Smooth muscle cell (in vitro differentiated cells): Measurements from ENCODE around the gene MRPL21. TPM values are rescaled to one million over a fixed set of nuclear protein-coding genes. Genes with fewer than 3 reads are reported as not detected.

Experiments used
- DNase-seq: peaks from one replicate; lab custom pipeline; 2025; ENCODE audit not compliant: unreplicated experiment; lab: John Stamatoyannopoulos, UW
- H2AFZ ChIP-seq: fragments of 200-600 bp; sonication (generic); 2 replicates; pipeline ENCODE4 v1.6.0; 2016; ENCODE audit warnings: antibody characterized with exemption, low read depth, mild to moderate bottlenecking
- H3F3A ChIP-seq: fragments of 200-600 bp; sonication (generic); 2 replicates; pipeline ENCODE4 v1.6.0; 2017; ENCODE audit warnings: antibody characterized with exemption, low read depth
- H3K27ac ChIP-seq: fragments of 200-600 bp; sonication (generic); 2 replicates; pipeline ENCODE4 v1.5.1; 2016; ENCODE audit warnings: low read depth, mild to moderate bottlenecking
- H3K27me3 ChIP-seq: fragments of 200-600 bp; sonication (generic); 2 replicates; pipeline ENCODE4 v1.6.1; 2016; ENCODE audit warnings: low read depth, mild to moderate bottlenecking
- H3K36me3 ChIP-seq: fragments of 200-600 bp; sonication (generic); 2 replicates; pipeline ENCODE4 v1.5.1; 2016; ENCODE audit warnings: low read depth
- H3K4me1 ChIP-seq: fragments of 200-600 bp; sonication (generic); 2 replicates; pipeline ENCODE4 v1.5.1; 2016; ENCODE audit warnings: low read depth
- H3K4me2 ChIP-seq: fragments of 200-600 bp; sonication (generic); 2 replicates; pipeline ENCODE4 v1.6.0; 2016; ENCODE audit warnings: mild to moderate bottlenecking
- H3K4me3 ChIP-seq: fragments of 200-600 bp; sonication (generic); 2 replicates; pipeline ENCODE4 v1.5.1; 2016; ENCODE audit warnings: mild to moderate bottlenecking
- H3K79me2 ChIP-seq: fragments of 200-600 bp; sonication (generic); 2 replicates; pipeline ENCODE4 v1.6.0; 2016; ENCODE audit warnings: low read depth, mild to moderate bottlenecking
- H3K9ac ChIP-seq: fragments of 200-600 bp; sonication (generic); 2 replicates; pipeline ENCODE4 v1.6.0; 2016; ENCODE audit warnings: low read depth
- H3K9me3 ChIP-seq: fragments of 200-600 bp; sonication (generic); replicated peaks from 2 replicates; pipeline ENCODE4 v1.5.1; 2016; ENCODE audit warnings: low read depth
- H4K20me1 ChIP-seq: fragments of 200-600 bp; sonication (generic); 2 replicates; pipeline ENCODE4 v1.6.0; 2016; ENCODE audit warnings: low read depth
- WGBS: methylation state at CpG from one replicate; pipeline ENCODE4 v1.1.7; 2016; ENCODE audit warnings: low lambda C conversion rate; 5-methylcytosine and 5-hydroxymethylcytosine counted together
- polyA plus RNA-seq: library from polyadenylated mRNA; unstranded; fragments of >200 nt; fragmentation: Nextera tagmentation; extraction: Ambion mirVana; gene quantifications from 2 replicates; pipeline ENCODE4 v1.2.1, GENCODE V29; 2016
- total RNA-seq: library from RNA; depleted of rRNA; stranded (reverse); fragments of >200 nt; gene quantifications from 2 replicates; pipeline ENCODE4 v1.2.3, GENCODE V29; 2014
- TF ChIP-seq, protein P1 (sequence below): fragments of 200-600 bp; sonication (generic); IDR thresholded peaks from 2 replicates; pipeline ENCODE4 v1.5.1; 2017; ENCODE audit warnings: borderline replicate concordance, mild to moderate bottlenecking, antibody characterized with exemption; ENCODE audit not compliant: insufficient read depth, poor library complexity, severe bottlenecking

MRPL21 gene
- total and polyA plus RNA-seq, 2 experiments from 2014 or later: 41.2 to 110 TPM

DNA sequence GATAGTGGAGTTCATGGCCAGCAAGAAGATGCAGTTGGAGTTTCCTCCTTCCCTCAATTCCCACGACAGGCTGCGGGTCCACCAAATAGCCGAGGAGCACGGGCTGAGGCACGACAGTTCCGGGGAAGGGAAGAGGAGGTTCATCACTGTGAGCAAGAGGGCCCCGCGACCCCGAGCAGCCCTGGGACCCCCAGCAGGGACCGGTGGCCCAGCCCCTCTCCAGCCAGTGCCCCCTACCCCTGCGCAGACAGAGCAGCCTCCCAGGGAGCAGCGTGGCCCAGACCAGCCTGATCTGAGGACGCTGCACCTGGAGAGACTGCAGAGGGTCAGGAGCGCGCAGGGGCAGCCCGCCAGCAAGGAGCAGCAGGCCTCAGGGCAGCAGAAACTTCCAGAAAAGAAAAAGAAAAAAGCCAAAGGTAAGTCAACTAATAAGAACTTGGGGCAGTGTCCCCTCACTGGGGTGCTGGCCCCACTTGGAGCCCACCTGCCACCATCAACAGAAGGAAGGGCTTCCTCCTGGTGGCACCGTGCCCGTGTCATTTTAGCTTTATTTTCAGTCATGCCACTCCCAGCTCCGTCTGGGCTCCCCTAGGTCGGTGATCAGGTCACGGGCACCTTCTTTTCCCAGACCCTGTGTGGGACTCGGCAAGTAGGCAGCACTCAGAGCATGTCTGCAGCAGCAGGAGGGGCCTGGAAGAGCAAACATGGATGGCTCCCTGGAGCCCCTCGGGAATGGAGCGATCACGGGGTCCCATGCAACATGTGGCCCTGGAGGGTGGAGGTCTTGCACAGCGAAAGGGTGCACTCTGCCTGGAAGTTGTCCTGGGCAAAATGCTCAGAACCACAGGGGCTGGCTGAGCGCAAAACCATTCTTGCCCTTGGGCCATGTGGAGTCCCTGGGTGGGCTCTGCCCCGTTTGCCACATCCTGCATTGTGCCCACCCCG, 33.3 kb upstream of the MRPL21 start:
- Histone ChIP-seq H3K27ac (no peak overlapping the region), H2AFZ (no peak overlapping the region), H3K9ac (no peak overlapping the region), H3K4me3 (no peak overlapping the region), H3K4me1 (no peaks in the 10 kb centered on the region), H3K36me3 (no peaks in the 10 kb centered on the region), H3K4me2 (no peak overlapping the region), H3F3A (no peaks in the 10 kb centered on the region), H3K27me3 (no peaks in the 10 kb centered on the region), H4K20me1 (no peaks in the 10 kb centered on the region), H3K79me2 (no peaks in the 10 kb centered on the region), H3K9me3 (no peaks in the 10 kb centered on the region)
- 95% methylated on average over 29 of the region's 29 CpGs for WGBS
- TF ChIP-seq, protein P1, sequence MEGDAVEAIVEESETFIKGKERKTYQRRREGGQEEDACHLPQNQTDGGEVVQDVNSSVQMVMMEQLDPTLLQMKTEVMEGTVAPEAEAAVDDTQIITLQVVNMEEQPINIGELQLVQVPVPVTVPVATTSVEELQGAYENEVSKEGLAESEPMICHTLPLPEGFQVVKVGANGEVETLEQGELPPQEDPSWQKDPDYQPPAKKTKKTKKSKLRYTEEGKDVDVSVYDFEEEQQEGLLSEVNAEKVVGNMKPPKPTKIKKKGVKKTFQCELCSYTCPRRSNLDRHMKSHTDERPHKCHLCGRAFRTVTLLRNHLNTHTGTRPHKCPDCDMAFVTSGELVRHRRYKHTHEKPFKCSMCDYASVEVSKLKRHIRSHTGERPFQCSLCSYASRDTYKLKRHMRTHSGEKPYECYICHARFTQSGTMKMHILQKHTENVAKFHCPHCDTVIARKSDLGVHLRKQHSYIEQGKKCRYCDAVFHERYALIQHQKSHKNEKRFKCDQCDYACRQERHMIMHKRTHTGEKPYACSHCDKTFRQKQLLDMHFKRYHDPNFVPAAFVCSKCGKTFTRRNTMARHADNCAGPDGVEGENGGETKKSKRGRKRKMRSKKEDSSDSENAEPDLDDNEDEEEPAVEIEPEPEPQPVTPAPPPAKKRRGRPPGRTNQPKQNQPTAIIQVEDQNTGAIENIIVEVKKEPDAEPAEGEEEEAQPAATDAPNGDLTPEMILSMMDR: no peak
- no peak for DNase-seq

DNA sequence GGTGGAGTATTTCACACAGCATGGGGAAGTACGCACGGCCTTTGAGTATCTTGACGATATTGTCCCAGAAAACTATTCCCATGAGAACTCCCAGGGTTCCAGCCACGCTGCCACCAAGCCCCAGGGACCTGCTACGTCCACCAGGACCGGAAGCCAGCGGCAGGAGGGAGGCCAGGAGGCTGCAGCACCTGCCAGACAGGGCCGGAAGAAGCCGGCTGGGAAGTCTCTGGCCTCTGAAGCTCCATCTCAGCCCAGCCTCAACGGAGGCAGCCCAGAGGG, 32.7 kb upstream of the MRPL21 start:
- no peak for DNase-seq
- Histone ChIP-seq H3K27ac (no peak overlapping the region), H2AFZ (no peak overlapping the region), H3K9me3 (no peaks in the 10 kb centered on the region), H3K4me3 (no peak overlapping the region), H3K4me1 (no peaks in the 10 kb centered on the region), H3K36me3 (no peaks in the 10 kb centered on the region), H3K9ac (no peak overlapping the region), H3K79me2 (no peaks in the 10 kb centered on the region), H4K20me1 (no peaks in the 10 kb centered on the region), H3F3A (no peaks in the 10 kb centered on the region), H3K27me3 (no peaks in the 10 kb centered on the region), H3K4me2 (no peak overlapping the region)
- 95% methylated on average over 10 of the region's 10 CpGs for WGBS
- TF ChIP-seq, protein P1: no peak

DNA sequence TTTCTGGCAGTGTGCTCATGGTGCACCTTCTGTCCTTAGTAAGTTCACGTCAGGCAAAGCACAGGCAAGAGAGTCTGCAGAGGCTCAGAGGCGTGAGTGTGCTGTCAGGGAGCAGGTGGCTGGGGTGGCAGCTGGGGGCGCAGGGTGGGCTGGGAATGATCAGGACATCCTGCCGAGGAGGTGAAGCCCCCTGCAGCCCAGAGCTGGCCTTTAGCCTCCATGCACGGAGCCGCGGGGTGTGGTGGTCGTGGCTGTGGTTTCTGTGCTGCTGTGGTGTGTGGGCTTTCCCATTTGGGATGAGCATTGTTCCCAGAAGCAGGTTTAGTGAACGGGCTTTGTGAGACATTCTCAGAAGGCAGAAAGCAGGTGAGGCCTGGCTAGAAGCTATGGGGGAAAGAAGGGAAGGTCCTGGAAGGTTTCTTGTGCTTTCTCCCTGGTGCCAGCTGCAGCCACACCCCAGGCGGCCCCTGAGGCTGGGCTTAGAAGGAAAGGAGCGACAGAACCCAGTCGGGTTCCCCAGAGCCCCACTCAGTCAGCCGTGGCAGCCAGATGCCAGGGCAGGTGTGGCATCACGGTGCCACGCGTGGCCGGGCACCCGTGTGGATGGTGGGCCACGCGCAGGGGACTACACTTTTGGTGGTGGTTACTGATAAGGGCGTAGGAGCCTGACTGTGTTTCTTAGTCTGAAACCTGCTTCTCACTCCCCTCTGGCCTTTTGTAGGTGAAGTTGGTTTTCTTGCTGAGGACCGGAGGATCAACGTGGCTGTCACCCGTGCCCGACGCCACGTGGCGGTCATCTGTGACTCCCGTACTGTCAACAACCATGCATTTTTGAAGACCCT, 32.1 kb upstream of the MRPL21 start:
- no peaks in the 10 kb centered on the region for H3F3A ChIP-seq
- no peak overlapping the region for H3K4me3 ChIP-seq
- no peaks in the 10 kb centered on the region for H3K36me3 ChIP-seq
- H3K27me3 ChIP-seq: no peaks in the 10 kb centered on the region
- no peak overlapping the region for H2AFZ ChIP-seq
- no peak overlapping the region for H3K27ac ChIP-seq
- 98% methylated on average over 28 of the region's 29 CpGs for WGBS
- H3K4me1 ChIP-seq: no peaks in the 10 kb centered on the region
- no peaks in the 10 kb centered on the region for H4K20me1 ChIP-seq
- H3K9me3 ChIP-seq: no peaks in the 10 kb centered on the region
- H3K79me2 ChIP-seq: no peaks in the 10 kb centered on the region
- no peak overlapping the region for H3K4me2 ChIP-seq
- no peak overlapping the region for H3K9ac ChIP-seq
- DNase-seq: no peak
- TF ChIP-seq, protein P1: no peak
